ENCODE results near the gene RASGRP3. TPM values are rescaled to one million over a fixed set of nuclear protein-coding genes. Genes with fewer than 3 reads are reported as not detected.

RASGRP3 gene
- total RNA-seq, 1 experiment from 2014 or later = 0.59 TPM

GRCh38 chr2:33467413-33467812 lies 9.0 kb upstream of the RASGRP3 start:
- Histone ChIP-seq H3K4me3 (replicated peaks in 1 of 2; ENCODE audit: low read depth in 1 of 2, low read length in 2 of 2) (no peak overlapping the region), H3K79me2 (ENCODE audit: insufficient read depth, low read length) (no peaks in the 10 kb centered on the region), H3K9me2 (ENCODE audit: insufficient read depth) (no peaks in the 10 kb centered on the region), H4K20me1 (ENCODE audit: insufficient read depth) (no peaks in the 10 kb centered on the region), H3K9me3 (ENCODE audit: control insufficient read depth in 1 of 2, insufficient read depth in 1 of 2, low read depth in 1 of 2, low read length in 2 of 2) (no peaks in the 10 kb centered on the region), H3K9ac (ENCODE audit: low read length) (no peak overlapping the region), H3K36me3 (ENCODE audit: control insufficient read depth in 1 of 2, insufficient read depth in 2 of 2, low read length in 2 of 2) (no peaks in the 10 kb centered on the region), H3K27me3 (ENCODE audit: insufficient read depth, low read length) (no peaks in the 10 kb centered on the region), H3K27ac (ENCODE audit: low read depth, low read length) (no peak overlapping the region), H2AFZ (ENCODE audit: low read depth, low read length, poor library complexity, severe bottlenecking) (no peak overlapping the region), H3K4me2 (ENCODE audit: low read length) (no peak overlapping the region), H3K4me1 (ENCODE audit: control insufficient read depth in 1 of 2, insufficient read depth in 2 of 2, low read length in 2 of 2) (no peaks in the 10 kb centered on the region)
- ATAC-seq = no peak
- POLR2A ChIA-PET = no interaction called here
- TF ChIP-seq, protein P1, sequence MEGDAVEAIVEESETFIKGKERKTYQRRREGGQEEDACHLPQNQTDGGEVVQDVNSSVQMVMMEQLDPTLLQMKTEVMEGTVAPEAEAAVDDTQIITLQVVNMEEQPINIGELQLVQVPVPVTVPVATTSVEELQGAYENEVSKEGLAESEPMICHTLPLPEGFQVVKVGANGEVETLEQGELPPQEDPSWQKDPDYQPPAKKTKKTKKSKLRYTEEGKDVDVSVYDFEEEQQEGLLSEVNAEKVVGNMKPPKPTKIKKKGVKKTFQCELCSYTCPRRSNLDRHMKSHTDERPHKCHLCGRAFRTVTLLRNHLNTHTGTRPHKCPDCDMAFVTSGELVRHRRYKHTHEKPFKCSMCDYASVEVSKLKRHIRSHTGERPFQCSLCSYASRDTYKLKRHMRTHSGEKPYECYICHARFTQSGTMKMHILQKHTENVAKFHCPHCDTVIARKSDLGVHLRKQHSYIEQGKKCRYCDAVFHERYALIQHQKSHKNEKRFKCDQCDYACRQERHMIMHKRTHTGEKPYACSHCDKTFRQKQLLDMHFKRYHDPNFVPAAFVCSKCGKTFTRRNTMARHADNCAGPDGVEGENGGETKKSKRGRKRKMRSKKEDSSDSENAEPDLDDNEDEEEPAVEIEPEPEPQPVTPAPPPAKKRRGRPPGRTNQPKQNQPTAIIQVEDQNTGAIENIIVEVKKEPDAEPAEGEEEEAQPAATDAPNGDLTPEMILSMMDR (IDR thresholded peaks at IDR 0.05 in 2 of 3, conservative IDR thresholded peaks at IDR 0.05 in 1 of 3; ENCODE audit: borderline replicate concordance in 1 of 3, insufficient read depth in 1 of 3, low read depth in 2 of 3, low read length in 2 of 3) = no peak
- TF ChIP-seq POLR2AphosphoS5 (IDR thresholded peaks at IDR 0.05; ENCODE audit: low read depth, low read length) (no peak), RAD21 (IDR thresholded peaks at IDR 0.05; ENCODE audit: low read depth) (no peak), FOSL1 (IDR thresholded peaks at IDR 0.05; ENCODE audit: low read depth) (no peak), EZH2phosphoT487 (IDR thresholded peaks at IDR 0.05; ENCODE audit: borderline replicate concordance) (no peak), ELF1 (IDR thresholded peaks at IDR 0.05; ENCODE audit: borderline replicate concordance, low read depth) (no peak), CBX3 (IDR thresholded peaks at IDR 0.05; ENCODE audit: low read depth) (no peak), EGR1 (IDR thresholded peaks at IDR 0.05; ENCODE audit: low read depth) (no peak), YY1 (IDR thresholded peaks at IDR 0.05; ENCODE audit: extremely low read depth, insufficient replicate concordance, low read depth, low read length) (no peak), SP1 (IDR thresholded peaks at IDR 0.05; ENCODE audit: low read depth) (no peak), MAX (IDR thresholded peaks at IDR 0.05) (no peak)
- CTCF ChIA-PET = interaction anchor here (1.2 kb wide), 1 partner anchor 9 kb away, joined by 3 read pairs; the partner anchor contains the start of gene RASGRP3
- BruUV-seq (replicated peaks) = no TSS peak
- intact Hi-C loops (cut with micrococcal nuclease) = no loop called here
- DNase-seq (ENCODE audit: low read depth, low spot score) = no peak
- RAD21 ChIA-PET (ENCODE audit: low non-redundant PET in 1 of 2, low total read pairs in 2 of 2, uncharacterized antibody in 2 of 2, unreplicated experiment in 2 of 2) = no interaction called here

Measured in HCT116 (cell line).